ENCODE measurements around the gene LAIR1. TPM values are rescaled to one million over a fixed set of nuclear protein-coding genes. Genes with fewer than 3 reads are reported as not detected.

Gene LAIR1
- total RNA-seq, 4 donors from 2014 or later, result 1.9 to 18.4 (median 7.3) TPM

DNA sequence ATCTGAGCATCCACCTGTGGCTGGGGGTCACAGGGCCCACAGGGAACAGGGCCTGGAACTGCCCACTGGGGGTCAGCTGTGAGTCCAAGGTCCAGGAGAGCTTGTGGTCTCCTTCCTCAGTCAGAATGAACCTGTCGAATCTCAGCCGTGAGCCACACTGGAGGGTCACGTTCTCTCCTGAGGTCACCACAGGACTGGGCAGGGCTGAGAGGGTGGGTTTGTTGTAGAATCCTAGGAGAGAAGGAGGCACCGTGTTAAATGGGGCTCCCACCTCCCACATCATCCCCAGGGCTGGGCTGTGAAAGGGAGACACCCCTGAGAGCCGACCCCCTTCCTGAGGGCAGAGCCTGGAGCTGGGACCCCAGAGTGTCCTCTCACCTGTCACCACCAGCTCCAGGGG is 53.2 kb downstream of the LAIR1 start:
- 62% methylated on average over 5 of the region's 5 CpGs; no CpG with 5 or more reads in 1 of the 2 donors for WGBS, 2 donors (ENCODE audit: low coverage in 1 of 2)
- no peaks in the 10 kb centered on the region for H3K4me1 ChIP-seq
- peaks cover 4% of the 10 kb centered on the region for H3K27me3 ChIP-seq
- no peak for DNase-seq
- H3K9me3 ChIP-seq, result no peaks in the 10 kb centered on the region
- TF ChIP-seq EP300 (IDR thresholded peaks at IDR 0.05; ENCODE audit: low read depth), result no peak
- TF ChIP-seq, protein P1, sequence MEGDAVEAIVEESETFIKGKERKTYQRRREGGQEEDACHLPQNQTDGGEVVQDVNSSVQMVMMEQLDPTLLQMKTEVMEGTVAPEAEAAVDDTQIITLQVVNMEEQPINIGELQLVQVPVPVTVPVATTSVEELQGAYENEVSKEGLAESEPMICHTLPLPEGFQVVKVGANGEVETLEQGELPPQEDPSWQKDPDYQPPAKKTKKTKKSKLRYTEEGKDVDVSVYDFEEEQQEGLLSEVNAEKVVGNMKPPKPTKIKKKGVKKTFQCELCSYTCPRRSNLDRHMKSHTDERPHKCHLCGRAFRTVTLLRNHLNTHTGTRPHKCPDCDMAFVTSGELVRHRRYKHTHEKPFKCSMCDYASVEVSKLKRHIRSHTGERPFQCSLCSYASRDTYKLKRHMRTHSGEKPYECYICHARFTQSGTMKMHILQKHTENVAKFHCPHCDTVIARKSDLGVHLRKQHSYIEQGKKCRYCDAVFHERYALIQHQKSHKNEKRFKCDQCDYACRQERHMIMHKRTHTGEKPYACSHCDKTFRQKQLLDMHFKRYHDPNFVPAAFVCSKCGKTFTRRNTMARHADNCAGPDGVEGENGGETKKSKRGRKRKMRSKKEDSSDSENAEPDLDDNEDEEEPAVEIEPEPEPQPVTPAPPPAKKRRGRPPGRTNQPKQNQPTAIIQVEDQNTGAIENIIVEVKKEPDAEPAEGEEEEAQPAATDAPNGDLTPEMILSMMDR (IDR thresholded peaks at IDR 0.05), result no peak
- in situ Hi-C loops (cut with MboI; ENCODE audit: low pct_ligation_motif_present in 1 of 4, low pct_unique_long_range_greater_than_20kb in 1 of 4, low sequenced_read_pairs in 3 of 4) (no loop called here), intact Hi-C loops (cut with DNase I; ENCODE audit: low total_unique reads) (no loop called here)
- no peak overlapping the region for H3K4me3 ChIP-seq
- H3K36me3 ChIP-seq, result no peaks in the 10 kb centered on the region
- H3K27ac ChIP-seq, result no peak overlapping the region

DNA sequence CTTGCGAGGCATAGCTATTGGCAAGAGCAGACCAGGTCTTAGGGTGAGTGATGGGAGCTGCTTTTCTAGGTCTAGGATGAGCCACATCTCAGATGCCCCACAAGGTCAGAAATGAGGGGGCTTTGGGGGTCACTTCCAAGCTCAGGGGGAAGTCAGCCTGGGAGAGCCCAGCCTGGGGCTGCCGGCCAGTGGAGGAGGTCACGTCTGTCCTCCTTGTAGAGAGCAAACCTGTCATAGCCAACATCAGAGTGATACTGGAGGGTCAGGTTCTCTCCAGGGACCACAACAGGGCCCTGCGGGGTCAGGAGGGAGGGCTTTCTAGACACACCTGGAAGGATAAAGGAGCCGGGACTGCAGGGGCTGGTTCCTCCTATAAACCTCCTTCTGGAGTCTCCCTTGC is 54.2 kb downstream of the LAIR1 start:
- H3K36me3 ChIP-seq, result no peaks in the 10 kb centered on the region
- intact Hi-C loops (cut with DNase I; ENCODE audit: low total_unique reads), result no loop called here
- in situ Hi-C loops (cut with MboI; ENCODE audit: low pct_ligation_motif_present in 1 of 4, low pct_unique_long_range_greater_than_20kb in 1 of 4, low sequenced_read_pairs in 3 of 4), result no loop called here
- H3K9me3 ChIP-seq, result no peaks in the 10 kb centered on the region
- DNase-seq, result no peak
- TF ChIP-seq POLR2AphosphoS5 (IDR thresholded peaks at IDR 0.05) (no peak), POLR2A (IDR thresholded peaks at IDR 0.05) (no peak), EP300 (IDR thresholded peaks at IDR 0.05; ENCODE audit: low read depth) (no peak)
- TF ChIP-seq, protein P1 (IDR thresholded peaks at IDR 0.05), result no peak
- WGBS, 2 donors (ENCODE audit: low coverage in 1 of 2), result 78% methylated on average over 3 of the region's 5 CpGs; no CpG with 5 or more reads in 1 of the 2 donors
- H3K4me1 ChIP-seq, result no peaks in the 10 kb centered on the region
- no peak overlapping the region for H3K27ac ChIP-seq
- peaks cover 4% of the 10 kb centered on the region for H3K27me3 ChIP-seq
- H3K4me3 ChIP-seq, result no peak overlapping the region

DNA sequence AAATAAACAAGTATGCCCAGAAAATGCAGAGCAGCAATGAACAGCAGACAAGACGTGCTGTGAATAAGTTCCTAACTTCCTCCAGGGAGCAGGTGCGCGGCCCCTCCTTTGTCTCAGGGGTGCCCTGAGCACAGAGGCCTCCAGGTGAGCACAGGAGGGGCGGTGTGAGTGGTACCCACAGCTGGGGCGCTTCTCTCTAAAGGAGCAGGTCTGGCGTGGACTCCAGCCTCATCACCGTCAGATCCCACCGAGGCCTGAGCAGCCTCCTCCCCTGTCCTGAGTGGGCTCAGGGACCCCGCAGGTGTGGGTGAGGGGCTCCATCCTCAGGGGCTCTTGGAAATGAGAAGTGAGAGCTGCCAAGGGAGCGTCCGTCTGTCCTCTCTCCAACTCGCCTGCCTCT is 54.9 kb downstream of the LAIR1 start:
- no peaks in the 10 kb centered on the region for H3K36me3 ChIP-seq
- H3K27ac ChIP-seq, result no peak overlapping the region
- no peak overlapping the region for H3K4me3 ChIP-seq
- 40 to 60% methylated on average over 1 to 12 of the region's 12 CpGs for WGBS, 2 donors (ENCODE audit: low coverage in 1 of 2)
- H3K9me3 ChIP-seq, result no peaks in the 10 kb centered on the region
- intact Hi-C loops (cut with DNase I; ENCODE audit: low total_unique reads), result no loop called here
- DNase-seq, result no peak
- H3K4me1 ChIP-seq, result no peaks in the 10 kb centered on the region
- H3K27me3 ChIP-seq, result peaks cover 4% of the 10 kb centered on the region
- in situ Hi-C loops (cut with MboI; ENCODE audit: low pct_ligation_motif_present in 1 of 4, low pct_unique_long_range_greater_than_20kb in 1 of 4, low sequenced_read_pairs in 3 of 4), result no loop called here
- TF ChIP-seq EP300 (IDR thresholded peaks at IDR 0.05; ENCODE audit: low read depth), result no peak
- TF ChIP-seq POLR2AphosphoS5 (IDR thresholded peaks at IDR 0.05), result no peak
- TF ChIP-seq, protein P1 (IDR thresholded peaks at IDR 0.05), result no peak
- TF ChIP-seq POLR2A (IDR thresholded peaks at IDR 0.05), result no peak

DNA sequence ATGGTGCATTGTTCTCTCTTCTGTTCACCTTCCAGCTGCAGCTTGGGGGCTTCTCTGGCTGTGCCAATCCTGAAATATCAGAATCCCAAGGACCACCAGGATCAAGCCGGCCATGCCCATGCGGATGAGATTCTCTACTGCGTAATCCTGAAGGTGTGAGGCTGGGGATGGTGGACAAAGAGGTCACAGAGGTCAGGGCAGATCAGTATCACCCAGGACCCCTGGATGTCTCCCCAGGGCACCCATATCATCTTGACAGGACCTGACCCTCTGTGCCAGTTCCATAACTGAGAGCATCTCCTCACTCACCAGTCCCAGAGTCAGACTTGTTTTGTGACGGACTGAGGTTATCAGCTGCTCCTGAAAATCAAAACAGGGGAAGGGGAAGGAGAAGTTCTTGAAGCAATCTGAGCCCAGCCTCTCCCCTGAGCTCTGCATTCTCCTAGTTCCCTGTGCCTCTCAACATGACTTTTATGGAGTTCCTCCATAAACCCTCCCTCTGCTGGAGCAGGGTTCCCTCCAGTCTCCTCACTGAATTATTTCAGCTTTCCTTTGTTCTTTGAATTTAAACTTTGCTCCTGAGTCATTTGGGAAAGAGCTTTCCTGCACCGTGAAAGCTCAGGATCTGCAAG is 57.2 kb downstream of the LAIR1 start:
- Histone ChIP-seq H3K36me3 (no peaks in the 10 kb centered on the region), H3K4me3 (no peak overlapping the region), H3K27ac (no peak overlapping the region), H3K4me1 (no peaks in the 10 kb centered on the region), H3K27me3 (peaks cover 4% of the 10 kb centered on the region), H3K9me3 (no peaks in the 10 kb centered on the region)
- intact Hi-C loops (cut with DNase I; ENCODE audit: low total_unique reads) (no loop called here), in situ Hi-C loops (cut with MboI; ENCODE audit: low pct_ligation_motif_present in 1 of 4, low pct_unique_long_range_greater_than_20kb in 1 of 4, low sequenced_read_pairs in 3 of 4) (no loop called here)
- WGBS, 2 donors (ENCODE audit: low coverage in 1 of 2), result 77 to 83% methylated on average over 4 to 5 of the region's 5 CpGs
- TF ChIP-seq, protein P1 (IDR thresholded peaks at IDR 0.05), result no peak
- TF ChIP-seq POLR2AphosphoS5 (IDR thresholded peaks at IDR 0.05), result no peak
- TF ChIP-seq EP300 (IDR thresholded peaks at IDR 0.05; ENCODE audit: low read depth), result no peak
- TF ChIP-seq POLR2A (IDR thresholded peaks at IDR 0.05), result no peak
- no peak for DNase-seq
